Measurements from ENCODE around the gene GNA14.
A peak's percentile ranks its signal among the peaks of the same experiment; 100 is the strongest.
"Not testable (repeated sequence)": the region's sequence is repeated elsewhere in the genome, so short reads cannot be mapped to it uniquely, and the experiment has no call there.

GNA14 gene

DNA sequence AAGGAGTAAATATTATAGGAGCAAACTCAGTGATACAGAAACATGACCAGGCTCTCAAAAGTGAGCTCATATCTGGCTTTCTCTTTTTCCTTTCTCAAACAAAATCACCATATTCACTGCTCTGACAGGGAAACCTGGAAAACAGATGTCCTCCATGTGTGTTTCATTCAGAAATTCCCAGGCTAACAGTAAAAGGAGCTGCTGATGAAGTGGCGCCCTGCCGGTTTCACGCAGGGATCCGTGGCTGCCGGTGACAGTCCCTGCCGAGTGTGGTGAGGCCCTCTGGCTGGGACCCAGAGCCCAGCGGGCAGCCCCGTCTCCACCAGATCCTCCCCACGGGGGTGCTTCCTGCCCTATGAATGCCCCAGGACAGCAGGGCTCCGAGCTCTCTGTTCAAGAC lies 208.1 kb downstream of the GNA14 start:
- no peak for DNase-seq

- no peak for DNase-seq
Measured at GRCh38 chr9:77438653-77439052, 209.5 kb downstream of the GNA14 start.

GRCh38 chr9:77435688-77436087 lies 212.4 kb downstream of the GNA14 start:
- DNase-seq: no peak

DNA sequence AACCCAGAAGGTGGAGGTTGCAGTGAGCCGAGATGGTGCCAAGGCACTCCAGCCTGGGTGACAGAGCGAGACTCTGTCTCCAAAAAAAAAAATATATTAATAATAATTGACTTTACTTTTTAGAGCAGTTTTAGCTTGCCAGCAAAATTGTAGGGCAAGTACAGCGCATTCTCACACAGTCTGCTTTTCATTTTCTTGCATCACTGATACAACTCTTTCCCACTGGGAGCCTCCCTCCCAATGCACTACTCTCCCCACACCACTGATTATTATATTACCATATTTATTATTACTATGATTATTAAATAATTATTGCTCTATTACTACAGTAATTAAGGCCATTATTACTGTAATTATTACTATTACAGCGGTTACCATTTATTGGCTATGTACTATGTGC lies 212.8 kb downstream of the GNA14 start:
- no peak for DNase-seq

GRCh38 chr9:77433675-77434445 lies 214.3 kb downstream of the GNA14 start:
- DNase-seq: peak; percentile 40

DNA sequence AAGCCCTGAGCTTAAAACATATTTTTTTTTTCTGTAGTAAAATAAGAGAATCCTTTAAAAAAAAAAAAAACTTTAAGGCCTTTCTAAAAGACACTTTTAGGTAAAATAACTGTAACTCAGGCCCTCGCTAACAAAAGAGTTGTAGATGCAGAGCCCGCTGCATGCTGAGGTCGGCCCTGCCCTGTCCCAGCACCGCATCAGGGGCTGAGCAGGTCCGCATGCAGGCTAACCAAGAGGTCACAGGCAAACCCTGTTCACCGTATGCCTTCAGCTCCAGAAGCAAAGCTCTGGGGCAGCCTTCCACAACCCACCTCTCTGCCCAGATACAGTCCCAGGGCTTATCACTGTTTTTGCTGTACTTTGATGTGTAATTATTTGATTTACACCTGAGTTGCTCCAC lies 216.1 kb downstream of the GNA14 start:
- DNase-seq: no peak

DNA sequence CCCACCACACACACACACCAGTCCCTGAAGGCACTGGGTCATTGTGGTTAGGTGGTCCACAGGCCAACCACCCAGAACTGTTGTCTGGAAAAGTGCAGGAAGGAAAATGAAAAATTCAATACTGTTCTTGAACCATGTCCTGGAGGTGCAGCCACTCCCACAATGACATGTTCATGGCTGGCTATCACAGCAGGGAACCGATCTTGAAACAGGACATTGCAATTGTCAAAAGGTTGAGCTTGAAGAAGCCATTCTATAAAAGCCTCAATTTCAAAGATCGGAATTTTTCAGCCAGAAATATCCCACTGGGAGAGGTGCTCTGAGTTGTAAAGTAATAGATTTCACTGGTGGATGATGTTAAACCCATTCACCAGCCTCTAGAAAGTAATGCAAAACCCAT lies 218.2 kb downstream of the GNA14 start:
- no peak for DNase-seq

DNA sequence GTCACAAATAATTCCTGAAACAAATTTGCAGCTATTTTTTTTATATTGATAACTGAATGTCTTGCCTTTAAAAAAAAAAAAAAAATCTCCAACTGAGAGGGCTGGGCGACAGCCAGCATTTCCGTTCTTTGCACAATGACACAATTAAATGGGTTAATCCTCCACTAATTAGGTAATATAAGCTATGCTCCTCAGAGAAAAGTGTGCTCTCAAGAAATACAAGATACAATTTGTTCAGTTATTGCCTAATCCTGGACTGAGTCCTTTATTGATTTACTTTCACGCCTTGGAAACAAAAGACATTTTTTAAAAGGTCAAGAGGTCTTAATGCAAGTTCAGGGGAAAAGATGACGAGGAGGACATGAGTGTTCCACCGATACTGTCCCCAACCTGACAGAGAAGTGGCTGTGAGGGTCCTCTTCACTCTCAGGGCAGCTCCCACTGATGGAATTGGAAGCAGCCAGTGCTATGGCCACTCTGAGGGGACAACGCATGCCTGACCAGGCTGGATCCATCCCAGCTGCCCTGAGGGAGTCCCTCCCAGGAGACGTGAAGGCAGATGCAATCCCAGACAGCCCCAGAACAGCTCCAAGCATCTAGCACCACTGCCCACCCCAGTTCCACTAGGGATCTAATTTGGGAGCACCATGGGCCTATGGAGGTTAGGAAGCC lies 220.7 kb downstream of the GNA14 start:
- DNase-seq: no peak

- no peak for DNase-seq
Measured at GRCh38 chr9:77426712-77427111, 221.4 kb downstream of the GNA14 start.

DNA sequence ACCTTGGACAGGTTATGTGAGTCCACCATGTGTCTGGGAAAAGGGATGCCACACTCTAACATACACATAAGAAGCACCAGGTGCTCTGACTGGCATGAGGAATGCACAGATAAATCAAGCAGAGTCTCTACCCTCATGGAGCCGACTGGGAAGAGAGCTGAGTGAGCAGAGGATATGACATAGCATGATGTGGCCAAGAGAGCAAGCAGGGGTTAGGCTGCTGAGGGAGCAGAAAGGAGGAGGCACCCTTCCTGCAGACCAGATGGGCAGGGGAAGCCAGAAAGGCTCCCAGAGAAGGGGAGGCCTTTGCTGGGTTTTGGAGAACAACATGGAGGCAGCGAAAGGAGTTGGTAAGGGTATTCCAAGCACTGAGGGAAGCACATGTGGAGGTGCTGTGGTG lies 223.1 kb downstream of the GNA14 start:
- DNase-seq: no peak

- no peak for DNase-seq
Measured at GRCh38 chr9:77423841-77424240, 224.3 kb downstream of the GNA14 start.

GRCh38 chr9:77422969-77423368 lies 225.2 kb downstream of the GNA14 start:
- DNase-seq: no peak

GRCh38 chr9:77421506-77422265 lies 226.4 kb downstream of the GNA14 start:
- no peak for DNase-seq

DNA sequence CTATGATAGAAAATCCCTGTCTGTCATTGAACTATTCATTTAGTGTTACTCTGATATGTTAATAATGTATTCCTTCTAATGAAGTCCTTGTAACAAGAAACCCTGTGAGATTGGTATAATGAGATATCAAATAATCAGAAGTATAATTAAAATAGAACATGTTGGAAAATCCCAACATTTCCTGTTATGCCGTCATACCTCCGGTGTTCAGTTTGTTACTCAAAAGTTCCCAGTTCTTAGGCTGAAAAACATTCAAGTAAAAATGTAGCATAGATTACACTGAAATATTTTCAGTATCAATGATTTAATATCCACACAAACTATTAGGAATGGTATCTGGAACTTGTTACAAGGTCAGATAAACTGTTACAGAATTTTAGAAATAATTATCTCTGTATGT lies 227.5 kb downstream of the GNA14 start:
- no peak for DNase-seq

GRCh38 chr9:77418226-77418625 lies 229.9 kb downstream of the GNA14 start:
- no peak for DNase-seq

DNA sequence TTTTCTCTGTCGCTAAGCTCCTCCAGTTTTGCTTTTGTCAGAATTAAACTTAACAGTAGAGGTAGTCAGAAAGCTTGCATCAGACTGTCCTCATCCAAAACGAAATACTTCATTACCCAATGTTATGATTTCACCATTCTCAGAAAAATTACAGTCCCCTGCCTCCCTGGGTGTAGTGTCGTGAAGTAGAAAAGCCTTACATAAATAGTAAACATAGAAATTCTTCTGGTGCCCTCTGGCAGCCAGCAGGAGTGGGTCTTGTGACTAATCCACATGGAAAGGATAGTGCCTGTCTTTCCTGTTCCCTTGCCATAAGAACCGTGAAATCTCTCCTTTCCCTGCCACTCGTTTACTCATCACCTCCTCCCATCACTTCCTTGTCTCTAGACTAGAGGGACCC lies 230.6 kb downstream of the GNA14 start:
- DNase-seq: no peak

DNA sequence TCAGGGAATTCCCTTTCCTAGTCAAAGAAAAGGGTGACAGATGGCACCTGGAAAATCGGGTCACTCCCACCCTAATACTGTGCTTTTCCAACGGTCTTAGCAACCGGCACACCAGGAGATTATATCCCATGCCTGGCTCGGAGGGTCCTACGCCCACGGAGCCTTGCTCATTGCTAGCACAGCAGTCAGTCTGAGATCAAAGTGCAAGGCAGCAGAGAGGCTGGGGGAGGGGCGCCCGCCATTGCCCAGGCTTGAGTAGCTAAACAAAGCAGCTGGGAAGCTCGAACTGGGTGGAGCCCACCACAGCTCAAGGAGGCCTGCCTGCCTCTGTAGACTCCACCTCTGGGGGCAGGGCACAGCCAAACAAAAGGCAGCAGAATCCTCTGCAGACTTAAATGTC lies 239.6 kb downstream of the GNA14 start:
- DNase-seq: not testable (repeated sequence)

DNA sequence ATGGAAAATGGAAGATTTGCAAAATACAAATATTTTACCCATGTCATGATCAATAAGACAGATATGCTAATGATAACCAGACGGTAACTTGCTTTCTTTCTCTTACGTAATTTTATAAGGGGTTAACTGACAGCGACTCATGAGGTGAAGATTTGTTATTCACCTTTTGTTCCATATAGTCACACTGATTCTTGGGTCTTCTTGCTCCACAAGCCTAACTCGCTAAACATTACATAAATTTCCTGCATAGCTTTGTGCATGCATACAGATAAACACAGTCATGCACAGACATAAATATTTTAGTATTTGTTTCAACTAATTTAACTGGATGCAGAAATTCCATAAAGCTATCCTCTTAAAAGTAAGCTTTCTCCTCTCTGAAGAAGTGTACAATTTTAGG lies 244.9 kb downstream of the GNA14 start:
- DNase-seq: no peak

DNA sequence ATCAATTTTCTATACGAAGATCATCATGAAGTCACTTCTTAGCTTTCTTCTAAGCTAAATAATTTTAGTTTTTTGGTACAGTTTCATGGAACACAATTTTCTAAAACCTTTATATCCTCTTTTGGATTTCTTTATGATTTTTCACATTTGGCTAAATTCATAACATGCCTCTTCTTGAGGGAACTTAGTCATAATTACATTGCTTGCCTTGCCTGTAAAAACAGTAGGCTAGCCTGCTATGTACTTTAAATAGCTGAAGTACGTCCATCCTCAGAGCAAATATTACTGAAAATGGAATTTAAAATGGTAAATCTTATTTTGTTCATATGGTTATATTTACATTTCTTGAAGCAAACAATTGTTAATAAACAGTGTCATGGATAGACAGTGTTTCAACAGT lies 245.8 kb downstream of the GNA14 start:
- no peak for DNase-seq

DNA sequence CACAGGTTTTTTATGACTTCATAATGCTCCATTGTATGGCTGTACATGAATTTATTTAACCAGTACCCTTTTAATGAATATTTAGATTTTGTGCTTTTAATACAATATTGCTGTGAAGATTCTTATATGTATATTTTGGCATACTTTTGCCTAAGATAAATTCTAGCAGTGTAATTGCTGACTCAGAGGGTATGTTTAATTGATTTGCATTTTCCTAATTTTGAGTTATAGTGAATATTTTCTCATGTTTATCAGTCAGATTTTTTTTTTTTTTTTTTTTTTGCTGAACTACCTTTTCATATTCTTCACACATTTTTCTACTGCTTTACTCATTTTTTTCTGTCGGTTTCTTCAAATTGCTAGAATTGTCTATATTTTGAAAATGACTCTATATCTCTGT lies 248.2 kb downstream of the GNA14 start:
- no peak for DNase-seq

DNA sequence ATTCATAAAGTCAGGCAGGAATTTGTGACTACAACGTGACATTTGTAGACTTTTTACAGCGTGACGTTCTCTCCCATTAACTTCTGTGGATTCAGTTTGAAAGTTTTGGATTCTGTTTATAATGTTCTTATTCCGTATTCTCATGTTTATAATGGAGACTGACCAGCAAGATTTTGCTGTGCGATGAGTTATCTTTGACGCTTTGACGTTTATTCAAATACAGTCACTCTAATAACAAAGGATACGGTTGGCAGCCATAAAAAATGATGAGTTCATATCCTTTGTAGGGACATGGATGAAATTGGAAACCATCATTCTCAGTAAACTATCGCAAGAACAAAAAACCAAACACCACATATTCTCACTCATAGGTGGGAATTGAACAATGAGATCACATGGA lies 249.5 kb downstream of the GNA14 start:
- not testable (repeated sequence) for DNase-seq

GRCh38 chr9:77392328-77392727 lies 255.8 kb downstream of the GNA14 start:
- no peak for DNase-seq

- DNase-seq: no peak
Measured at GRCh38 chr9:77391834-77392233, 256.3 kb downstream of the GNA14 start.

DNA sequence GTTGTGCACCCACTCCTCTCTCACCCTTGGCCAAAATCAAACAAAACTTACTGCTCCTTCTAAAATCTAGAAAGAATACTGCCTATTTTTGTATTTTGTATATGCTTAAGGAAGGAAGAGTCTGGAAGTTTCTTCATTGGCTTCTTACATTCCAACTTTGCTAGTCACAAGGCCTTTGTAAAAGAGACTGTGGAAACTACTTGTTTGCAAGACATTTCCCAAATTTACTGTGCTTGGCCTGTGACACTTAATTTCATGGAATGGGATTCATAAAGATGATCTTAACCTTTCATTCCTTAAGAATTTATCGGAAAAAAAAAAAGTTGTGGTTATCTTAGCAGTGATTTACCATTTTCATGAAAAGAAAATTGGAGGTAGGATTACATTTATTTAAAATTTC lies 261.9 kb downstream of the GNA14 start:
- DNase-seq: no peak

Data from stimulated activated CD4-positive, alpha-beta T cell treated with anti-CD3 and anti-CD28 coated beads, Interleukin-1b, Interleukin-23, amount 100 ng/mL, for 48 hours (primary cell).